HG03045 (cell line): ENCODE results near the gene PLEKHB2.
A peak's percentile ranks its signal among the peaks of the same experiment; 100 is the strongest.
"Not testable (repeated sequence)": the region's sequence is repeated elsewhere in the genome, so short reads cannot be mapped to it uniquely, and the experiment has no call there.

Experiments
- ATAC-seq: cut with Tn5 transposase; IDR thresholded peaks from one replicate; pipeline ENCODE4 v1.9.1; 2021; ENCODE audit warnings: mild to moderate bottlenecking, moderate library complexity; ENCODE audit not compliant: unreplicated experiment

Gene PLEKHB2

DNA sequence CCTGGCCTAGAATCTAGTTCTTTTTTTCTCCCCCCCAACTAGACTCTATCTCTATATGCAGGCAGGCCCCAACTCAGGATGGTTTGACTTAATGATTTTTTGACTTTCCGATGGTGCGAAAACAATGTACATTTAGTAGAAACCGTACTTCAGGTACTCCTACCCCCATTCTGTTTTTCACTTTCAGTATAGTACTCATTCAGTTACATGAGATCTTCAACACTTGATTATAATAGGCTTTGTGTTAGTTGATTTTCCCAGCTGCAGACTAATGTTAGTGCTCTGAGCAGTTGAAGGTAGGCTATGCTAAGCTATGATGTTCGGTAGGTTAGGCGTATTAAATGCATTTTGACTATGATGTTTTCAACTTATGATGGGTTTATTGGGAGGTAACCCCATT lies 37.7 kb downstream of the PLEKHB2 start:
- no peak for ATAC-seq

DNA sequence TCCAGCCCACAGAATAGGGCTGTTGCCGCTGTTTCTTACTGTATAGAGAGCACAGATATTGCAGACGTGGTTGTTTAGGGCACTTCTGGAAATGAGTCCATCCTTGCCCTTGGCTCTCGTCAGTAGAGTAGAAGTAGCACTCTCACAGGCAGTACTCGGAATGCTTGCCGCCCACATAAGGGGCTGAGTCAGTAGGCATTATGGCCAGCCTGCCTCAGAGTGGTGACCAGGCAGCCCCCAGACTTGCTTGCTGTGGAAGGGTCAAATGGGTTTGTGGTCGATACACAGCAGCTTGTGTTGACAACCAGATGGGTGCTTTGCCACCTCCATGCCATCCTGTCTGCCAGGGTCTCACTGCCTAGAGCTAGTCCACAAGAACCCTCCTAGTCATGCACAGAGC lies 38.7 kb downstream of the PLEKHB2 start:
- no peak for ATAC-seq

DNA sequence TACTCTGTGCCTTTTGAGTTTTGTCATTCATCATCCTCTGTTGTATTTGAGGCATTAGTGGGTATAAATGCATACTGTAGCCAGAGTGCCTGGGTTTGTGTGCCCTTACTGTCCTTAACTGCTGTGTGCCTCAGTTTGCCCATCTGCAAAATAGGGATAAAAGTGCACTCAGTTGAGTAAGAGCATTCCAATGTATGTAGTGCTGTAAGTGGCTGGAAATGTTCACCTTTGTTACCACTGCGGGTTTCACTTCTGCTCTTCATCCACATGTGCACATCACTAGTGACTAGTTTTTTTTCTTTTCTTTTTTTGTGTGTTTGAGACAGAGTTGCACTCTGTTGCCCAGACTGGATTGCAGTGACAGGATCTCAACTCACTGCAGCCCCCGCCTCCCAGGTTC lies 39.9 kb downstream of the PLEKHB2 start:
- peak; percentile 79 for ATAC-seq

DNA sequence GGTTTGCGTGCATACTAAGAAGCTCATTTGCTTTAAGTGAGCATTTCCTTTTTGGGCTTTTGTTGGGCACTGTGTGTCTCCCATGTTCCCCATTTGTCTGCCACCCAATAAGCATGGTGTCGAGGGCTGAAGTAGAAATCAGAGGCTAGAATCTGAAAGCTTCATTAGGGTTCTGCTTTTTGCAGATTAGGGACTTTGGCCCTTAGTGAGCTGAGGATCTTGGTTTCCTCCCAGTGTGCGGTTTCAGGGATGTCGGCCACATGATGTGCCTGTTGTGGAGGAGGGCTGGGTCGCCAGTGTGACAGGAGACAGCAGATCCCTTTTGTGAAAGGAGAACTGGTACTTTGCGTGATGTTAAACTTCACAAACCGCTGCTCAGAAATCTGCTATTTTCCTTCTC lies 41.1 kb downstream of the PLEKHB2 start:
- no peak for ATAC-seq

DNA sequence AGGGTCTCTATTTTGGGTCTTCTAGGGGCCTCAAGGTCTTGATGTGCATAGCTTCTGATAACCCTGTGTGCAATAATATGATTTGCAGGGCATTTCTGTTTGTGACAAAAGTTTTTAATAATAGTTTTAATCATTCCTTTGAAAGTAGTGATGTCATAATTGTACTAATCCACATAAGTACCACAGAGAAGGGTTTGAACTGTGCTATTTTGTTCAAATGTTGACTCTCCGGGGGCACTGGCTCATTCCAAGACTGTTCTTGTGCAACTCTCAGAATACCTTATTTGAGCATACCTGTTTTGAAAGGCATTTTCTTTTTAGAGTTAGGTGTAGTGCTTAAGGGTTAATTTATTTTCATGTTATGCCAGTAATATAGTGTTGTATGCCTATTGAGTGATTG lies 41.6 kb downstream of the PLEKHB2 start:
- no peak for ATAC-seq

DNA sequence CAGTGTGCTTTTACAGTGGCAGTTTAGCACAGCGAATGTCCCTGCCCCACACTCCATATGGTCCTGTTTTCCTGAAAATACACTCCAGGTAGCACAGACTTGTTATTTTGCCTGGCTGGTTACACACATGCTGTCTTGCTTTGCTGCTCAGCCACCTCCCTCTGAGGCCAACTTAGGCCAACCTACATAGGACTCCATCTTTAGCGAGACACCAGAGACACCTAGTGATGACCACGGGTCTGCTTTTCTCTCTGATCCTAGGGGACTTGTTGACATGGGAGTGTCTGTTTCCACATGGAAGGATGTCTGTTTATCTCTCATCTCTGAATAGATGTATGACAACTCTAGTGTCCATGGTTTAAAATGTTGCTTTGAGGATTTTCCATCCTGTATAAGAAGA lies 43.3 kb downstream of the PLEKHB2 start:
- no peak for ATAC-seq

DNA sequence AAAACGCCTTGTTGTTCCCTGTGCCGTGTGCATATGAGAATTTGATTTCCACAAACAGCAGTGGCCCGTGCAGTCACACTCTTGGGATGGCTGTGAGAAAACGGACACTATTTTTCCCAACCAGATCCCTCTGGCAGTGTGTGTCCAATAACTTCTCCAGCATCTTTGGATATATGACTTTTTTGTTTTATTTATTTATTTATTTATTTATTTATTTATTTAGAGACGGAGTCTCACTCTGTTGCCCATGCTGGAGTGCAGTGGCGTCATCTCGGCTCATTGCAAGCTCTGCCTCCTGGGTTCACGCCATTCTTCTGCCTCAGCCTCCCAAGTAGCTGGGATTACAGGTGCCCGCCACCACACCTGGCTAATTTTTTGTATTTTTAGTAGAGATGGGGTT lies 45.0 kb downstream of the PLEKHB2 start:
- not testable (repeated sequence) for ATAC-seq

DNA sequence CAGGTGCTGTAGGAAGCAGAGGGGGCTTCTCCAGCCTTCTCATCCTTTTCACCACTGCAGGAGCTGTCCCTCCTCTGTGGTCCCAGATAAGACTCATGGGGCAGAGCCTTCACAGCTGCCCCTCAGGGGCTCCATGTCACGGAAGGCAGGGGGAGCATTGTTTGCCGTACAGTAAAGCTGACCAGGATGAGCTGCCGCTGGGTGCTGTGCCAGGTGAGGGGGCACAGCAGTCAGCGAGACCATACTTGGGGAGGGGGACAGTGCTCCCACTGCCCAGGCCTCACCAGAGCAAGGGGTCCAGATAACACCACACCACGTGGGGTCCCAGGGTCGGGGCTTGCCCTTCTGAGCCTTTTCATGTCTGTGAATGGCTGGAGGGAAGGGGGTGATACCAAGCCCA lies 46.3 kb downstream of the PLEKHB2 start:
- ATAC-seq: no peak

DNA sequence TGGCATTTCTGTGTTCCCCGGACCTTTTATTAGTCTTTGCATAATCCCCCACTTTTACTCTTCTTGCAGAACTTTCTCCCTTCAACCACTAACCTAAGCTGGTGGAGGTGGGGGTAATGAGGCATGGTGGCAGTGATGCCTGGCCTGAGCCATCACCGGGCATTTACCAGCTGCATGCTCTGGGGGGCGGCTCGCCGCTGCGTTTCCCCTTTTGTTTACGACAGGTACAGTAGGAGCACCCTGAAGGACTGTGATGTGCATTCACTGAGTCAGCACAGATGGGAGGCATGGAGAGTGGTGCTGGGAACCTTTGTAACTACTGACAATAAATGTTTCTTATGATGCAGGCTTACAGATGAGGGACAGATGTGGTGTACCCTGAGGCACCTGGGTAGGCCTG lies 46.9 kb downstream of the PLEKHB2 start:
- ATAC-seq: no peak

DNA sequence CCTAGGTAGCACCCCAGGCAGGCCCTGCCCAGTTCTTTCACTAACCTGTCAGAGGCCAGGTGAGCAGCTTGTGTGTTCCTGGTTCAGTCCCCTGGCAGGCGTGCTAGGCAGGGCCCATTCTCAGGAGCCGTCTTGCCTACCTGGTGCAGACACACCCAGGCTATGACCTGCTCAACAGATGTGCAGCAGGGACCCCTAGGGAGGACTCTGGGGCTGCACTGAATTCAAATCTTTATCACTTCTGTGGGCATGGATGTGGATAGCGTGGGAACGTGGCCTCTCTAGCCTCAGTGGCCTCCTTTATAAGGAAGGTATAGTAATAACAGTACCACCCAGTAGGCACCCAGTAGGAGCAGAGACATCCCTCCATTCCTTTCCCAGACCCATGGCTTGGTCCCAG lies 48.4 kb downstream of the PLEKHB2 start:
- no peak for ATAC-seq

DNA sequence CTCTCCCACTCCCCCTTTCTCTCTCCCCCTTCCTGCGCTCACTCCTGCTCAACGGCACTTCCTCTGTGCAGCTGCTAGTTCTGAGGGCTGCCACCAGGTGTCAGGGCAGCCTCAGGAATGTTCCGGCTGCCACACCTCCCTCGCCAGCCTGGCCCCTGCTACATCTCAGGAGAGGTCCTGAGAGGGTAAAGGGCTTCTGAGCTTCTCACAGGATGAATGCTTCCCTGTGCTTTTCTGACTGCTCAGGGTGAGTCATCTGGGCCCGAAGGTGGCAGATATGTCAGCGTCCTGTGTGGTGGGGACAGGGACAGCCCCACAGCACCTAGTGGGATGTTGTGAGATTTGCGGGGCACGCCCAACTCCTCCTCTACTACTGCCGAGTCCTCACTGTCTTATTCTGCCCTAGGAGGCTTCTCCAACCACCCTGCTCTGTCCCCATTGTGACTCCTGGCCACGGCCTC lies 49.0 kb downstream of the PLEKHB2 start:
- peak; percentile 86 for ATAC-seq

DNA sequence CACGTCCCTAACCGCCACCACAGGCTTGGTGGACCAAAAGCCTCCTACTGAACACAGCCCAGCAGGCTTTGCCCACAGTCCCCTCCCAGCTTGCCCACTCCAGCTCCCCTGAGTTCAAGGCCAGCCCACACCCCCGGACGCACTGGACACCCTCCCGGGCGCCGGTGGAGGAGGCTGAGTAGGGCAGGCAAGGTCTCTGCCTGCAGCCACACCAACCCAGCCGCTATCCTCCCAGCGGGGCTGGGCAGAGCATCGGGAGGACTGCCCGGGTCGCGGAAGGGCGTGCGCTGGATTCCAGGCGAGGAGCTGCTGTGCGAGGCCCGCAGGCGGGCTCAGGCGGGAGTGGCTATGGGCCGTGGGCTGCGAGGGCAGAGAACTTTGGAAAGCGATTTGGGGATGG lies 49.5 kb downstream of the PLEKHB2 start:
- no peak for ATAC-seq

DNA sequence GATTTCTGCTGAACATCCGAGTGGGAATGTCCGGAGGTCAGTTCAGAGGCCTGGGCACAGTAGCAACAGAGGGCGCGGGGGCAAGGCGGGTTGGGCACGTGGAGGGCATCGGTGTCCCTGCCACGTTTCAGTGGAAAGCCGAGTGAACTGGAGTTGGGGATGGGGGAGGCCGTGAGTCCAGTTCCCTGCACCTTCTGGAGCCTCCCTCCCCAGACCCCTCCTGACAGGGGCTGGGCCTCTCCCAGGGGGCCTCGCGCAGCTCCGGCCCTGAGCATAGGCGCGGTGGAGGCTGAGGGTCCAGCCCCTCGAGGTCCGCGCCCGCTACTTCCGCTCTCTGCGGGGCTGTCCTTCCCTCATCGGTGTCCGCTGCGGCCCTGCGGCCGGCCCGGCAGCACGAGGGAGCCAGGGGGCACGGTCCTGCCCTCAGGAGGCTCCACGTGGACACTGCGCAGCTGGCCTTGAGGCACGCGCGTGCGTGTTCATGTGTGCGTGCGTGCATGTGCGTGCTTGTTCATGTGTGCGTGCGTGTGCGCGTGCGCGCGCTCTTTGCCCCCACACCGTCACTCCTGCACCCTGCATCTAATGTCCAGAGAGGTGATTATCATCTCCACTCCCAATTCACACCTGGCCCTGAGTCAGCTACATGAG lies 50.2 kb downstream of the PLEKHB2 start:
- no peak for ATAC-seq

DNA sequence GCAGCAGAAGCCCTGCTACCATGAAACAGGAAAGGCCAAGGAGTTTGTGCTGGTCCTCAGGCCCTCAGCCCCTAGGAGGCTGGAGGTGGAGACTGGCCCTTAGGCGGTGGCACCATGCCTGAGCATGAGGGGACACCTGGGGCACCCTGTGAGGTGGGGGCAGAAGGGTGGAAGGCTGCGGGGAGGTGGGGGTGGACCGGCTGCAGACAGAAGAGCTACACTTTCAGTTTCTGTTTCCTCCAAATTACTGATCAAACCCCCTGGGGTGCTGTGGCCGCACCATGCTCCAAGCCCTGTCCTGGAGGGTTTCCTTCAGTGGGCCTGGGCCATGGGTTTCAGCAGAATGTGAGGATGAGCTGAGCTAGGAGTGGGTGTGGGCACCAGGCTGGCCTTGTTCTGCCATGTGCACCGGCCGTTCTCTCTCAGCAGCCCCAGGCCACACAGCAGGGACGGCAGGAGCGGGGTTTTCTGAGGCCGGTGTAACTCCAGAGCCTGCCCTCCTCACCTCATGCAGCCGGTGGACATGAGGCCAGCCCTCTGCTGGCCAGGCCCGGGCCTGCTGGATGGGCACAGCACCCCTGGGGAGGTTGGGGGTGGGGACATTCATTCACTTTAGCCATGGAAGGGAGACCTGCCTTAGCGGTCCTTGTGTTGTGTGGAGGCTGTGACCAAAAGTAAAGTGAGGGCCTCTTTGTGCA lies 51.5 kb downstream of the PLEKHB2 start:
- no peak for ATAC-seq

DNA sequence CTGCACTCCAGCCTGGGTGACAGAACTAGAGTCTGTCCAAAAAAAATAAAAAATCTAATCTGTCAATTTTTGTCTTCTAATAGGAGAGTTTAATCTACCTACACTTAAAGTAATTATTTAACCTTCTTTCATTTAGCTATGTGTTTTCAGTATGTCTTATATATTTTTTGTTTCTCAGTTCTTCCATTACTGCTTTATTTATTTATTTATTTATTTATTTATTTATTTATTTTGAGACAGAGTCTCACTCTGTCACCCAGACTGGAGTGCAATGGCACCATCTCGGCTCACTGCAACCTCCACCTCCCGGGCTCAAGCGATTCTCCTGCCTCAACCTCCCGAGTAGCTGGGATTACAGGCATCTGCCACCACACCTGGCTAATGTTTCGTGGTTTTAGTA lies 60.4 kb downstream of the PLEKHB2 start:
- not testable (repeated sequence) for ATAC-seq

DNA sequence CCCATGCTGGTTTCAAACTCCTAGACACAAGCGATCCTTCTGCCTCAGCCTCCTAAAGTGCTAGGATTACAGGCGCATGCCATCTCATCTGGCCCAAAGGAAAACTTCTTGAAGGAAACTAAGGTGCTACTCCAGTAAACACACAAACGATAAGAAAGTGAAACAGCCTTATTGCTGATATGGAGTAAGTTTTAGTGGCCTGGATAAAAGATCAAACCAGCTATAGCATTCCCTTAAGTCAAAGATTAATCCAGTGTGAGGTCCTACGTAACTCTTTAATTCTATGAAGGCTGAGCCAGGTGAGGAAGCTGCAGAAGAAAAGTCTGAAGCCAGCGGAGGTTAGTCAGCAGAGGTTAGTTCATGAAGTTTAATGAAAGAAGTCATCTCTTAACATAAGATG lies 63.4 kb downstream of the PLEKHB2 start:
- ATAC-seq: no peak

DNA sequence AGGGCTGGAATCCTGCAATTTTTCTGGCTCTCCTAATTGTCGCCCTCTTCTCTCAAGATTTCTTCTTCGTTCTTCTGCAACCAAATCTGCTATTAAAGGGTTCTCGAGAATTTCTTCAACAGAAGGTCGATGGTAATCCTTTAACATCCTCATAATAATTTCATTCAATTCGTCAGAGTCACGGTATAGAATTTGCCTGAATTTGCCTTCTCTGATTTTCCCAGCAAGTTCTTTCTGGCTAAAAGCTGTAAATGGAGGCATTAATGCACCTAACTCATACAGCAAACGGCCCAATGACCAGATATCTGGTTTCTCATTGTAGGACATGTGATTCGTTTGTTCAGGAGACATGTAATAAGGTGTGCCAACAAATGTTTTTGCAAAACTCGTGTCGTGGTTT lies 72.9 kb downstream of the PLEKHB2 start:
- ATAC-seq: not testable (repeated sequence)

DNA sequence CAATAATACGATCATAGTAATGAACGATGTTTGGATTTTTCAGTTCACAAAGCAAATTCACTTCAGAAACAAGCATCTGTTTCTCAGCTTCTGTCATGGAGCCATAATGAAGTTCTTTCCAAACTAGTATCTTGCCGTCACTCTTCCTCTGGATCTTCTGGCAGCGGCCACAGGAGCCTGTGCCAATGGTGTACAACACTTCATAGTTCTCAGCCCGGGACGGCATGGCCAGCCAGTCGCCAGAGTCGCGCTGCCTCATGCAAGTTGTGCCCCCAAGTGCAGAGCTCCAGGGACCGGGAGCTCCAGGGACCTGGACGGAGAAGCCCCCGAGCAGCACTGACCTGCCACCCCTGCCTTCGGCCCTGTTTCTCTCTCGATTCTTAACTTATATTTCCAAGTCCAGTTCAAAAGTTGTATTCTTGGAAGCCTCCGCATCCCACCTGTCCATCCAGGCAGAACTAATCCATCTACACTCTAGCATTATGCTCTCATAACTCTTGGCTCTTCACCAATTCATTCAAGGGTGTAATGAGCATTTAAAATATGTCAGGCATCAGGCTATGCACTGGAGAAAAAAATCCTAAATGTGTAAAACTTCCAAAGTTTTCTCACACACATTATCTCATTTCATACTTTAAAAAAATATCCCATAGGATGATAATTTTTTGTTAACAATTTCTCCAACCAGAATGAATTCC lies 73.7 kb downstream of the PLEKHB2 start:
- not testable (repeated sequence) for ATAC-seq

DNA sequence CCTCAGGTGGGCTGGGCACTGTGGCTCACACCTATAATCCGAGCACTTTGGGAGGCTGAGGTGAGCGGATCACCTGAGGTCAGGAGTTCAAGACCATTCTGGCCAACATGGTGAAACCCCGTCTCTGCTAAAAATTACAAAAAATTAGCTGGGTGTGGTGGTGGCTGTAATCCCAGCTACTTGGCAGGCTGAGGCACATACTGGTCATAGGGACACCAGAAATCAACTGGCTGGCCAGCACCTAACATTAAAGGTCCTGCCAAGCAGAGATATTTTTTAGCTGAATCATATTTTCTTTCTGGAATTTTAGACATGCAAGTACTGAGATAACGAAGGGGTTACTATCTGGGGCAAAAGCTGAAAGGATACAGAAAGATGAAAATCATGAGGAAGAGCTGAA lies 76.3 kb downstream of the PLEKHB2 start:
- not testable (repeated sequence) for ATAC-seq

DNA sequence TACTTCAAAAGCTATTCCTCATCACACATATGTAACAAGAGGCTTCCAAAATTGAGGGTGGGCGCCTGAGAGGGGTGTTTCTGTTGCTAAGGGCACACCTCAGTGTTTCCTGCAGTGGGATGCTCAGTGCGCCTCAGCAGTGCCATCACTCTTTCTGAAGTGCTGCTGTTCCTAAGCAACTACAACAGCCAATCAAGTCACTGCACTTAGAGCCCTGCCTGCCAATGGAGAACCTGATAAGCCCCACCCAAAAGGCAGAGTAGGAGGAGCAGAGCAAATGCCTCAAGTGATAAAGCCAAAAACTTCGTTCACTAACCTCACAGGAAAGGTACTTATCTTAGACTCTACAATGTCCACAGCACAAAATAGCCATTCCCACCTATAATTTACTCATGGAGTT lies 88.3 kb downstream of the PLEKHB2 start:
- not testable (repeated sequence) for ATAC-seq

DNA sequence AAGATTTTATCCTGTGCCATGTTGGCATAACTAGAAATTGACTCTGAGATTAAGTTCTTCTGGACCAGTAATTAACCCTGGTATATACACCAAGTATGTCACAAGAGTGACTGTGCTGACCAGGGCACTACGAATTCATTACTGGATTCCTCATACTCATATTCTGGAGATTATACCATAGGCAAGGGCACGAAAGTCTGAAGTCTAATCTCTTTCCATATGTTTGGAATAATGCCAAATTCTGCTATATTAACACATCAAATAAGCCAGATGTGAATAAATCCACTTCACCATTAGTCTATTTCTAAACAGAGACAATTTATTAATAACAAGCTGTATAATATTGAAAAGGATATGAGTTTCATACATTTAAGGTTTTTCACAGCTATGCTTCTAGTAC lies 91.0 kb downstream of the PLEKHB2 start:
- ATAC-seq: not testable (repeated sequence)
